Medulla oblongata (tissue), 1 donor: ENCODE results near the gene TIFAB.

Experiments
- DNase-seq: peaks from one replicate; pipeline ENCODE4 v3.0.0-alpha.2; 2015; ENCODE audit errors: extremely low spot score

Gene TIFAB

DNA sequence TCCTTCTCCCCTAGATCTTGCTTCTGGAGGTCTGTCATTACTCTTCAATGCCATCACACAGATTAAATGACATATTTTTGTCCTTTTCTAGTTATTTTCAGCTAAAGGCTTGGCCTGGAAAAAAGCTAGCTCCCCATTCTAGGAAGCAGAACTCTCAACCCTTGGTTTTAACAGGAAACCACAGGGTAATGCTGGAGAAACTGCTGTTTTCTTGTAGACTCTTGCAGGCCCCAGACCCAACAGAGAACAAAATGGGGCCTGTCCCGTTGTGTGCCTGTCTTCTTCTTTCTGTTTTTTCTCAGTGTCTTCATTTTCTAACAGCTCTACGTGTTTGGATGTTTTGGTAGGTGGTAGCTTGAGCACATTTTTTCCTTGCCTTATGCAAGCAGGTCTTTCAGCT lies 26.5 kb downstream of the TIFAB start:
- peak; percentile 51 for DNase-seq

DNA sequence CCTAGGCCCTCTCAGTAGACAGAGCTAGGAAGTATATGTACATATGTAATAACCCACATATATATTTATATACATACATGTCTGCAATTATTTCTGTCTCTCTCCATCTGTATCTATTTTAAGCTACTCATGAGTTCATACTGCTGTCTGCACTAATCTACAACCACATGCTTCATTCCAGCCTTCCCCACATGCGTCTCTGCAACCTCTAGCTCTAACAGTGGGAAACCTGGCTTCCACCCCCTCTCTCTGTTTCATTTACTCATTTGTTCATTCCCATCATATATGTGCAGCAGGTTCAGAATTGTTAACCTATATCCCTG lies 28.3 kb downstream of the TIFAB start:
- DNase-seq: no peak

DNA sequence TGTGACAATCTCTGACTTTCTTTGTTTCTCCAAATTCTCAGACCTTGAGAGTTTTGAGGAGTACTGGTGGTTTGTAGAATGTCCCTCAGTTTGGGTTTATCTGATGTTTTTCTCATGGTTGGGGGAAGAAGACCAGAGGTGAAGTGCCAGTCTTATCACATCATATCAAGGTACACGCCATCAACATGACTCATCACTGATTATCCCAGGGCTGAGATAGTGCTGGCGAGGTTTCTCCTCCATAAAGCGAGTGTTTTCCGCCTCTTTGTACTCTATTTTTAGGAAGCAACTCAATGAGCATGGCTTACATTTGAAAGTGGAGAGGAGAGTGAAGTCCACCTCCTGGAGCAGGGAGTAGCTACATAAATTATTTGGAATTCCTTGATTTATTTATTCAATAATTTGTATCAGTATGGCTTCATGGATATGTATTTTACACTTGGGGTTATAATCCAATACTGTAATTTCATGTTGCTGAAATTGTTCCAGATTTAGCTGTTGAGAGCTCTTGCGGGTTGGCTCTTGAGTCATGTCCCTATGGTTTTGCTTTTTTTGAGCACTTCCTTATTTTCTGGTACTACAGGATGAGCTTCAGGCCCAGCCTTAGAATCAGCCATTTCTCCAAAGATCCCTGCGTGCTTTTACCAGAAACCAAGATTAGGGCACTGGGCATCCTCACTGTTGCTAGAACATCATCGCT lies 28.9 kb downstream of the TIFAB start:
- DNase-seq: peak; percentile 38

DNA sequence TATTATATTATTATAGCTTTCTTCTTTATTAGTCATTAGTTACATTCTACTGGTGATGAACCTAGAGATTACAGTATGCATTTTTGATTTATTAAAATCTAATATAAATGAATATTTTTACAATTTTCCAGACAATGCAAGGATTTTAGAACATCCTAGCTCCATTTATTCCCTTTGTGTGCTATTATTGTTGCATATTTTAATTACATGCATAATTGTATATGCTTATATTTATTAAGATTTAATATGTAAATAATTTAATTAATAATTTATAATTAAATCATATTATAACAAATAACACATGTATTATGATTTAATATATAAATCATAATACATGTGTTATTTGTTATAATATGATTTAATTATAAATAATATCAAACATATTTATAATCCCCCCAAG lies 29.7 kb downstream of the TIFAB start:
- DNase-seq: no peak

DNA sequence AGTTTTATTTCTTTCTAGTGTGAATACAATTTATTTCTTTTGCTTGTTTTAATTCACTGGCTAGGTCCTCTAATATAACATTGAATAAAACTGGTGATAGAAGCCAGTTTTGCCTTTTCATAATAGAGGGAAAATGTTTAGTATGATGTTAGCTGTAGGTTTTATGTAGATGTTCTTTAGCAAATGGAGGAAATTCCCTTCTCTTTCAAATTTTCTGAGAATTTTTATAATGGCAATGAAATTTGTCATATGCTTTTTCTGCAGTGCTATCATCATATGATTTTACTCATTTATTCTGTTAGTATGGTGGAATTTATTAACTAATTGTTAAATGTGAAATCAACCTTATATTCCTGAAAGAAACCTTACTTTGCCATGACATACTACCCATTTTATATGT lies 35.1 kb downstream of the TIFAB start:
- no peak for DNase-seq

DNA sequence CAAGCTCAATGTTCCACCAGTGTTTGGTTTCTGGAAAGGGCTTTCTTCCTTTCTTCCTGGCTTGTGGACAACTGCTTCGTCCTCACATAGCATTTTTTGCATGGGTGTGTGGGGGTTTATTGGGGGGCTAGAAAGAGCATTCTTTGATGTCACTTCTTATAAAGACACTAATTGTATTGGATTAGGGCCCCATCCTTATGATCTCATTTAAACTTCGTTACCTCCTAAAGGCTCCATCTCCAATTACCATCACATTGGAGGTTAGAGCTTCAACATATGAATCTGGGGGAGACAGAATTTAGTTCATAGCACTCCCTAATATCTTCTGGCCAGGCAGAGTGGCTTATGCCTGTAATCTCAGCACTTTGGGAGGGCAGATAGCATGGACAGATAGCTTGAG lies 47.1 kb downstream of the TIFAB start:
- no peak for DNase-seq

DNA sequence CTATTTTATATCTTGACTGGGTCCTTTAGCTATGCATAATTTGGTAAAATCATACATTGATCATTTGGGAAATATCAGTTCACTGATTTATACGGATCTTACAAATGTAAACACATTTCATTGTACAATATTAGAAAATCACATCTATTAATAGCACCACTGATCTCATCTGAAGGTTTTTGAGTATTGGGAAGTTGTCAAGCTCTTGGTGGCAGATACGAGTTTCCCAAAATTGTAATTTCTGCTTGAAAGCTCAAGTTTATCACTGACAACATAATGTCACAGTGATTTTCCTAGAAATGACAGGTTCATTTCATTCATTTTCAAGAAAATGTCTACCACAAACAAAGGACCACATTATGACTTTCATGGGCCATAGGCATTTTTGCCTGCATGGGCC lies 50.1 kb downstream of the TIFAB start:
- no peak for DNase-seq

DNA sequence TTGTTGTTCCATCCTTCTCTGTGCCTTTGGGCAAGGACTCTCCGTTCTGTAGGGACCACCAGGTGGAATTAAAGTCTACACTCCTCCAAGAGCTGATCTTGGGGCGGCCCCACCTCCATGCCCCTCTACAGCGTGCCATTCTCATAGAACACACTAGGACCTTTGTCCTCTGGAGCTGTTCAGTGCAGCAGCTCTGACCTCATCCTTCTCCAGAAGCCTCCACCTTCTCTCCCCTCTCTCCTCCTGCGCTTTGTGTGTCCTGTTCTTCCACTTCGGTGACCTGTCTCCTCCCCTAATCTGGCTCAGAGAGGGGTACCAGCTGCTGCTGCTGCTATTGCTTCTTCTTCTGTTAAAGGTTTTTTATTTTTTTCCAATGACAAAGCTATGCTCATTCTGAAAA lies 51.3 kb downstream of the TIFAB start:
- DNase-seq: no peak

DNA sequence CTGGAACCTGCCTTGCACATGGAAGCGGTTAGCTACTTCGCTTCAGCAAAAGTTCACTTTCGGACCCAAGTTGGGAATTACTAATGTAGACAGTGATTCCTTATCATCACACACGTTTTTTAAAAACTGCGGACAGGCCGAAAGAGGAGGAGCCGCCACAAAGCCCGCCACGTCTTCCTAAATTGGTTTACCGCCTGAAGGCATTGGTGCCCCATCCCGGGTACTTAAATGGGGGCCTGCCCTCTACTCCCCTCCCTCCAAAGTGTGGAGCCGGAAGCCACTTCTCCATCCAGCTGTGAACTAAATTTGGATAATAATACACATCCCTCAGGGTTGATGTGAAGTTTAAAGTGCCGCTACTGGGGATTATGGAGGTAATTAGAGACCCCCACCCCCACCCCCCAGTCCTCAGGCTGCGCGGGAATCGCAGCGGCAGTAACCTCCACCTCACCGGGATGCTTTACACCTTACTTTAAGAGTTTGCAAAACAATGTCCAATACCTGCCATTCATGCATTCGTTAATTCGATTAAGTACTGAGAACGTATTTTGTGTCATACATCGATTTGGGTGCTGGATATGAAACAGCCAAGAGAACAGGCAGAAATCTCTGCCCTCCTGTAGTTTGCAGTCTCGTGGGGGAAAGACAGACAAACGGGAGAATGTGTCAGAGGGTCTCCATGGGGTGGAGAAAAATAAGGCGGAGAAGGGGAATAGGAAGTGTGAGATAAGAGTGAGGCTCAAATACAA lies 52.2 kb downstream of the TIFAB start:
- DNase-seq: no peak

DNA sequence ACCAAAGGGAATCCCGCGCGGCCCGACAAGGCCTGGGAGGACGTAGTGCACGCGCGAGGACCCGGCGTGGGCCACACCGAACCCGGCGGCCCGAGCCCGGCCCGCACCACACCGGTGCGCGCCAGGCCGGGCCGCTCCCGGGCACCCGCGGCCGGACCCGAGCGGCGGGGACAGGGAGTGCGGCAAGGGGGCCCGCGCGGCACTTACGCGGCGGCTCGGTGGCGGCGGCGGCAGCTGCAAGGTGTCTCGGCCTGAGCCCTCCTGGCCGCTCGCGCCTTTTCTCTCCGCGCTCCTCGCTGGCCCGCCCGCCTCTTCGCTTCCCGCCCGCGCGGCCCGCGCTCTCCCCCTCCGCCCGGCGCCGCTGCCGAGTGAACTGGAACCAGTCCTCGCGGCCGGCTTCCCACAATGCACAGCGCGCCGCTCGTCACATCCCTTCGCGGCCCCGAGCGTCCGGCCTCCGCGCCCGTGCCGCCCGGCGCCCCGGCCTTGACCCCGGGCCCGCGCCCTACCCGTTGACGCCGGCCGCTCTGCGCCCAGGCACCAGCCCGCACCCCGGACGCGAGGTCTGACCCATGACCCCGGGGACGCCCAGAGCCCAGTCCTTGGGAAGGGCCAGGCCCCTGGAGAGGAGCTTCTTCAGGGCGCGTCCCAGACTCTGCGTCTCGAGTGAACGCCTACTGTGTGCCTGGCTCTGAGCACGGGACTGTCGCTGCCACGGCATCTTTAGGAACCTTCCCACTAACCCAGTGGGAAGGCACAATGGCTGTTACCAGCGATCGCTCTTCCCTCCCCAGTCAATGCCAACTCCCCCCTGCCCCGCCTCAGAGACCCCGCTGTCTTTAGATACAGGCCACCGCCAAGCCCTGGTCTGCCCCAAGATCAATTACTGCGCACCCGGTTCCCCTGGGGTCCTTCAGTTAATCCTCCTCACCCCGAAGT lies 53.0 kb downstream of the TIFAB start, which contains the start of gene MACROH2A1:
TSS of gene MACROH2A1 (minus strand) at position 377 of the 939 bp plus-strand sequence. CDS start 10,138 bp downstream, outside the sequence.
- peak; percentile 88 for DNase-seq

DNA sequence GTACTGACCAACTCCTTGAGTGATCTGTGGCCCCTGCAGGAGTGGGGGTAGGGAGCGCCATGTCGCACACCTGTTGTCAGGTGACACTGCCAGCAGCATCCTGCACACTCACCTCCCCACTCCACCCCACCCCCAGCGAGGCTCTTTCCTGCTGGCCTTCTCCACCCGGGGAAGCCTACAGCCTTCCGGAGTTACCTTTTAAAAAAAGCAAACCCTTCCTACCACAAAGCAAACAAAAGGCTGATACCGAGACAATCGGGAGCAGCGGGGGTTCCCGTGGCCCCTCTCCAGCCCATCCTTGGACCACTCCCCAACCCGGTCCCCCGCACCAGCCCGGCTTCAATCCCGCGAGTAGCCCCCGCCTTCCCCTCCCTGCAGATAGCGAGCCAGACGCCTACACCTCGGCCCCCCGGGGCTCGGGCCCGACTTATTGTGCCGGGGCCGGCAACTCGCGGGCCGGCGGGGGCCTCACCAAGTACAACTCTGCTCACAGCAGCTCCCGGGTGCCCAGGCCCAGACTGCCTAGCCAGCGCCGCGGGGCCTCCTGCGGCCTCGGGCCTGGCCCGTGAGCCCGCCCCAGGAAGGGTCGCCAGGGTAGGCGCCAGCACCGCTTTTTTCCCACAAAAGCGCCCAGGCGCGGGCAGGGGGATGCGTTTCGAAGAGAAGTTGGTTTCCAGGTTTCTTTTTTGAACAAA lies 53.8 kb downstream of the TIFAB start:
- DNase-seq: no peak
